ENCODE data around the gene DOCK10.

DOCK10 gene

GRCh38 chr2:225020168-225020849 lies 22.0 kb downstream of the DOCK10 start:
- H3K4me3 ChIP-seq (ENCODE audit: control insufficient read depth, low read depth, low read length), result no peak overlapping the region
- TF ChIP-seq CTCF (IDR thresholded peaks at IDR 0.05; ENCODE audit: control insufficient read depth, insufficient read depth, low read depth, low read length, missing control alignments), result no peak
- DNase-seq (ENCODE audit: low read depth), result no peak

- H3K4me3 ChIP-seq (ENCODE audit: control insufficient read depth, low read depth, low read length), result no peak overlapping the region
- no peak for DNase-seq (ENCODE audit: low read depth)
- no peak for TF ChIP-seq CTCF (IDR thresholded peaks at IDR 0.05; ENCODE audit: control insufficient read depth, insufficient read depth, low read depth, low read length, missing control alignments)
Measured at GRCh38 chr2:225019105-225019504, 23.2 kb downstream of the DOCK10 start.

GRCh38 chr2:225017713-225018112 lies 24.6 kb downstream of the DOCK10 start:
- peak; percentile 15 for TF ChIP-seq CTCF (IDR thresholded peaks at IDR 0.05; ENCODE audit: control insufficient read depth, insufficient read depth, low read depth, low read length, missing control alignments)
- no peak overlapping the region for H3K4me3 ChIP-seq (ENCODE audit: control insufficient read depth, low read depth, low read length)
- DNase-seq (ENCODE audit: low read depth), result no peak

GRCh38 chr2:225017098-225017685 lies 25.1 kb downstream of the DOCK10 start:
- no peak for DNase-seq (ENCODE audit: low read depth)
- H3K4me3 ChIP-seq (ENCODE audit: control insufficient read depth, low read depth, low read length), result no peak overlapping the region
- TF ChIP-seq CTCF (IDR thresholded peaks at IDR 0.05; ENCODE audit: control insufficient read depth, insufficient read depth, low read depth, low read length, missing control alignments), result no peak

GRCh38 chr2:225013425-225014365 lies 28.6 kb downstream of the DOCK10 start:
- DNase-seq (ENCODE audit: low read depth), result no peak
- no peak for TF ChIP-seq CTCF (IDR thresholded peaks at IDR 0.05; ENCODE audit: control insufficient read depth, insufficient read depth, low read depth, low read length, missing control alignments)
- H3K4me3 ChIP-seq (ENCODE audit: control insufficient read depth, low read depth, low read length), result no peak overlapping the region

GRCh38 chr2:225011585-225011984 lies 30.7 kb downstream of the DOCK10 start:
- DNase-seq (ENCODE audit: low read depth), result no peak
- no peak overlapping the region for H3K4me3 ChIP-seq (ENCODE audit: control insufficient read depth, low read depth, low read length)
- no peak for TF ChIP-seq CTCF (IDR thresholded peaks at IDR 0.05; ENCODE audit: control insufficient read depth, insufficient read depth, low read depth, low read length, missing control alignments)
